Stimulated activated CD4-positive, alpha-beta T cell treated with anti-CD3 and anti-CD28 coated beads, Interleukin-2, amount 100 ng/mL, for 48 hours (primary cell): ENCODE measurements around the gene CCDC160.
"Not testable (repeated sequence)": the region's sequence is repeated elsewhere in the genome, so short reads cannot be mapped to it uniquely, and the experiment has no call there.

Source experiments
- DNase-seq, 2 donors: peaks; one replicate each; pipeline ENCODE4 v3.0.0-alpha.2; 2020

Gene CCDC160

GRCh38 chrX:134236626-134237614 lies at the start of gene CCDC160:
Gene CCDC160 (plus strand): TSS chrX:134237182. CDS start chrX:134244801, 7,619 bp downstream.
- DNase-seq: no peak

GRCh38 chrX:134191281-134191680 lies 45.7 kb upstream of the CCDC160 start:
- no peak for DNase-seq

GRCh38 chrX:134194915-134195314 lies 42.1 kb upstream of the CCDC160 start:
- DNase-seq: no peak

GRCh38 chrX:134202561-134202960 lies 34.4 kb upstream of the CCDC160 start:
- DNase-seq: no peak

- DNase-seq: no peak
Observed at GRCh38 chrX:134206221-134206620, 30.8 kb upstream of the CCDC160 start.

GRCh38 chrX:134210465-134210864 lies 26.5 kb upstream of the CCDC160 start:
- no peak for DNase-seq

GRCh38 chrX:134235236-134235635 lies 1.7 kb upstream of the CCDC160 start:
- no peak for DNase-seq

- not testable (repeated sequence) for DNase-seq
Observed at GRCh38 chrX:134238144-134238543, 1.2 kb downstream of the CCDC160 start.

GRCh38 chrX:134239016-134239415 lies 2.0 kb downstream of the CCDC160 start:
- no peak for DNase-seq

- DNase-seq: no peak
Observed at GRCh38 chrX:134240209-134240608, 3.2 kb downstream of the CCDC160 start.

- DNase-seq: no peak
Observed at GRCh38 chrX:134241960-134242619, 5.1 kb downstream of the CCDC160 start.

- DNase-seq: no peak
Observed at GRCh38 chrX:134244043-134244442, 7.1 kb downstream of the CCDC160 start.

- no peak for DNase-seq
Observed at GRCh38 chrX:134246282-134246681, 9.3 kb downstream of the CCDC160 start.

- no peak for DNase-seq
Observed at GRCh38 chrX:134247492-134247891, 10.5 kb downstream of the CCDC160 start.

GRCh38 chrX:134249241-134249640 lies 12.3 kb downstream of the CCDC160 start:
- DNase-seq: no peak

- DNase-seq: no peak
Observed at GRCh38 chrX:134251241-134251640, 14.3 kb downstream of the CCDC160 start.

- DNase-seq: no peak
Observed at GRCh38 chrX:134254511-134254910, 17.5 kb downstream of the CCDC160 start.

GRCh38 chrX:134255555-134255954 lies 18.6 kb downstream of the CCDC160 start:
- DNase-seq: no peak

GRCh38 chrX:134256684-134257083 lies 19.7 kb downstream of the CCDC160 start:
- DNase-seq: no peak

- DNase-seq: no peak
Observed at GRCh38 chrX:134258202-134258601, 21.2 kb downstream of the CCDC160 start.

- not testable (repeated sequence) for DNase-seq
Observed at GRCh38 chrX:134285934-134286333, 49.0 kb downstream of the CCDC160 start.

- no peak for DNase-seq
Observed at GRCh38 chrX:134287346-134287745, 50.4 kb downstream of the CCDC160 start.

GRCh38 chrX:134294548-134294947 lies 57.6 kb downstream of the CCDC160 start:
- no peak for DNase-seq
